Left forelimb (tissue), 1 donor: ENCODE data around the gene PRSS8.

Source experiments
- DNase-seq: peaks from one replicate; pipeline ENCODE4 v3.0.0-alpha.2; 2018; ENCODE audit warnings: low spot score

Gene PRSS8

DNA sequence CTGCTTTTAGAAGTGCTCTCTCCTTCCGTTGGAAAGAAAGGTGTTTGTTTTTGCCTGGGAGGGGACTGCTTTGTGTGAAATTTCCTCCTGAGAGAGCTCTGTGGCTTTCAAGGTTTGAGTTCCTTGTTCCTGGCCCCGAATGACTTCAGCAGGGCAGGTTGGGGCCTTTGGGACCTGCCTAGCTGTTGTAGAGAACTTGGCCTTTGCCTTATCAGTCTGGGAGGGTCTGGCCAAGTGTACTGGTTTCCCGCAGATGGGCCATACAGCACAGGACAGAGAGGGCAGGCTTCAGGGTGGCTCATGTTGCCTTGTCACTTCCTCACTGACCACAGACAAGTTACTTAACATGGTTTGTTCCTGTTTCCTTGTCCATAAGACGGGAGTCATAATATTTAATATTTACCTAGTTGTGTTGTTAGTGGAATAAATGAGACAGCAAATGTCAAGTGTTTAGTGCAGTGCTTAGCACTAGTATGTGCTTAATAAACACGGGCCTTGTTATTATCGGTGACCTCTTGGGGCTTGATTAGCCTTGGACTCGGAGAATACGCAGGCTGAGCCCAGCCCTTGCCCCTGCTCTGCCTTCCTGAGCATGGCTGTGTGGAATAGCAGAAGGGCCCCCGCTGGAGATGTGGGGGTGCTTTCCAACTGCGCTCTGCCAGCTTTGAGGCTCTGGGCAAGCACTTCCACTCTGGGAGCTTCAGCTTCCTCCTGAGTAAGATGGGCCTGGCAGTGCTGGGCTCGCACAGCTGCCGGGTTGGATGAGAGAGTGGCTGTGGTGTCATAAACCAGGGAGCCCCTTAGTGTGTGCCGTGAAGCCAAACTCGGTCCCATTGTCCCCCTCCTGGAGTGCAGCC is 6.6 kb downstream of the PRSS8 start:
- no peak for DNase-seq

GRCh38 chr16:31127182-31127581 is 8.3 kb downstream of the PRSS8 start:
- no peak for DNase-seq

DNA sequence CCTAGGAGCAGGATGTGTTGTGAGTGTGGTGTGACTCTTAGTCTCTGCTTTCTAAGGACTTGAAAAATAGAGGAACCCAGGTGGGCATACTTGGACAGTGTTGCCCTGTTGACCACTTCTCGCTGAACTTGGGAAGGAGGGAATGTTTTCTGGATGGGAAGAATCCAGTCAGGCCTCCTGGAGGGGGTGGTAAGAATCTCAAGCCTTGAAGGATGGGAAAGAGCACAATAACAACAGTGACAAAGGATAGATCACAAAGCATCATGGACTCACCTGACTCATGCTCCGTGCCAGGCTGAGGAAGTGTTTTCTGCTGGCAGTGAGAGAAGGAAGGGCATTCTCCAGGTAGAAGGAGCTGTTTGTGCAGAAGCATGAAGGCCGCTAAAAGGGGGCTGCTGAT is 9.7 kb downstream of the PRSS8 start:
- no peak for DNase-seq

- DNase-seq = no peak
These were observed 15.4 kb downstream of the PRSS8 start for GRCh38 chr16:31120129-31120528.

- no peak for DNase-seq
These were observed 17.0 kb downstream of the PRSS8 start for GRCh38 chr16:31118223-31119155.

- peak; percentile 98 for DNase-seq
These were observed 17.9 kb downstream of the PRSS8 start, which contains the start of gene KAT8 for GRCh38 chr16:31117384-31118222. KAT8 (plus strand) TSS chr16:31117664; CDS start chr16:31117682, 18 bp downstream.

GRCh38 chr16:31114468-31114867 is 21.1 kb downstream of the PRSS8 start:
- DNase-seq = no peak

DNA sequence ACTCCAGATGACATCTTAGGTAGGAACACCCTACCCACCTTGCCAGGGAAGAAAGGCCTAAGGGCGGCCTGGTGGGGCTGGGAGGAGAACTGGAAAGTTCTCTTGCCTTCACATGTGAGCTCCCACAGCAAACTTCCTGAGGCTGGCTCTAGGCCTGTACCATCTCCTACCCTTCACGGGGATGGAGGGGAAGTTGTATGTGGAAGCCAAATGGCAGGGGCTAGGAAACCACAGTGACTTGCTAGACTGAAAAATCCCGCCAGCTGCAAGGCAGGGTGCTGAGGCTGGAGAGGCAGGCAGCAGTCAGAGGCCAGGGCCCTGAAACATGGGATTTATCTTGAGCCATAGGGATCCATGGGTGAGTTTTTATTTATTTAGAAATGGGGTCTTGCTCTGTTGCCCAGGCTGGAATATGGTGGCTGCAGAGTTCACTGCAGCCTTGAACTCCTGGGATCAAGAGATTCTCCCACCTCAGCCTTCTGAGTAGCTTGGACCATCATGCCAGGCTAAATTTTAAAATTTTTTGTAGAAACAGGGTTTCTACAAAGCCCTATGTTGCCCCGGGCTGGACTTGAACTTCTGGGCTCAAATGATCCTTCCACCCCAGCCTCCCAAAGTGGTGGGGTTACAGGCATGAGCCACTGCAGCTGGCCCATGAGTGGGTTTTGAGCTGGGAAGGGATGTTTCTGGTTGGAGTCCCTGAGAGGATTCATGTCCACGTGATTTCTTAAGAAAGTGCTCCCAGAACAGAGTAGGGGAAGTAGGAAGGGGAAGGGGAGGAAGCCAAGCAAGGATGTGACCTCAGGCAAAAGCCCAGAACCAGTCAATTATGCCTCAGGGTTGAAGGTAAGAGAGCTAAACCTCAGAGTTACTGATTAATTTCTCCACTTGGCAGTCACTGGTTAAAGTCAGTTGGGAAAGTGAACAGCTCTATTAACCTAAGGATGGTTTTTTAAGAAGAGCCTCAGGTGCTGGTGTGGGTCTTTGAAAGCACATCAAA is 22.1 kb downstream of the PRSS8 start:
- no peak for DNase-seq

DNA sequence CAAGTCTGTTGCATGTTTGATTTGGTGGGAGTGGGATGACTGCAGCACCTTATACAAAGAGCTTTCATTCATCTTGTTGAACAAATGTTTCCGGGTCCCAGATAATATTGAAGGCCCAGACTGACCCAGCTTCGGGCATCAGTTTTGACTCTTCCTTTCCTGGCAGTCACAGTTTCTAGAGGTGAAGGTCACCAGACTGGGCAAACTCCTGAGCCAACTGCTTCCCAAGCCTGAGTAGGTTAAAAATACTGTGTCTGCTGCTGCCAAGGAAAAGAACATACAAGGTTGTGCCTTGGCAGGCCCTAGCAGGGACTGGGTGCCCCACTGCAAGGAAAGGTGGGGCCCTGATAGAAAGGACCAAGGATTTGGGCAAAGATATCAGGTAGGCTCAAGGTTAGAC is 22.8 kb downstream of the PRSS8 start:
- DNase-seq = no peak

DNA sequence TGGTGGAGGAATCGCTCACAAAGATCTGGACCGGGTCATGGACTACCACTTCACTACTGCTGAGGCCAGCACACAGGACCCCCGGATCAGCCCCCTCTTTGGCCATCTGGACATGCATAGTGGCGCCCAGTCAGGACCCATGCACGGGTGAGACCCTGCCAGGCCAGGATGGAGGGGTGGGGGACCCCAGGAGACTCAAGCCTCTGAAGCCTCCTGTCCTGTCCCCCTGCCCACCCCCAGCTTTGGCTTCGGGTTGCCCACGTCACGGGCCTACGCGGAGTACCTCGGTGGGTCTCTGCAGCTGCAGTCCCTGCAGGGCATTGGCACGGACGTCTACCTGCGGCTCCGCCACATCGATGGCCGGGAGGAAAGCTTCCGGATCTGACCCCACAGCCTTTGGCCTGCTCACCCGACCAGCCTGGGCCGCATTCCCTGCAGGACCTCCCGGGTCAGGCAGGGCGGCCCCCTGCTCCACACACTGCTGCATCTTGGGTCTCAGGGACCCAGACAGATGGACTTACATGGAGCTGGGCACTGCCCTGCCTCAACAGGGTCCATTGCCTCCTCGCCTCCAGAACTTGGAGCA is 23.6 kb downstream of the PRSS8 start:
- no peak for DNase-seq

GRCh38 chr16:31110106-31111034 is 25.2 kb downstream of the PRSS8 start:
- no peak for DNase-seq

- DNase-seq = no peak
These were observed 25.9 kb downstream of the PRSS8 start for GRCh38 chr16:31109622-31110021.

DNA sequence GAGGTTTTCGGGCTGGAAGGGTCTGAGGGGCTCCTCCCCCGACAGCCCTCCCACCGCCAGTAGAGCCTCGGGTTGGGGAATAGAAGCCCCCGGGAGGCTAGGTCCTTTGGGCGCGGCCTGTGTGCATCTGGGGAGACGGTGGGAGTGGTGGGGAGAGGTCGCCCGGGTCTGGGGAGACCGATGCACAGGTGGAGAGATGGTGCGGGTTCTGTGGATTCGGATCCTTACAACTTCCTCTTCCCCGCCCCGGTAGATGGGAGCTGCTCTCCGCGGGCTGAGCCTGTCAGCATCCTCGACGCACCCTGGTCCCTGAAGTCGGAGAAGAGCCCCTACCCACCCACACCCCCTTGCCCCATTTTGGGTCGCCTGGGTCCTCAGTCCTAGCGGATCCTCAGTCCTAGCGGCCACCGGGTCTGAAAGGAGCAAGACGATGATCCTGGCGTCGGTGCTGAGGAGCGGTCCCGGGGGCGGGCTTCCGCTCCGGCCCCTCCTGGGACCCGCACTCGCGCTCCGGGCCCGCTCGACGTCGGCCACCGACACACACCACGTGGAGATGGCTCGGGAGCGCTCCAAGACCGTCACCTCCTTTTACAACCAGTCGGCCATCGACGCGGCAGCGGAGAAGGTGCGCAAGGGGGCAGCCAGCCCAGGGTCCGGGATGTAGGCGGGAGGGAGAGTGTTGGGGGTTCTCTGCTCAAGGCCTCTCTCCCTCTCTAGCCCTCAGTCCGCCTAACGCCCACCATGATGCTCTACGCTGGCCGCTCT is 26.6 kb downstream of the PRSS8 start:
- DNase-seq = no peak

DNA sequence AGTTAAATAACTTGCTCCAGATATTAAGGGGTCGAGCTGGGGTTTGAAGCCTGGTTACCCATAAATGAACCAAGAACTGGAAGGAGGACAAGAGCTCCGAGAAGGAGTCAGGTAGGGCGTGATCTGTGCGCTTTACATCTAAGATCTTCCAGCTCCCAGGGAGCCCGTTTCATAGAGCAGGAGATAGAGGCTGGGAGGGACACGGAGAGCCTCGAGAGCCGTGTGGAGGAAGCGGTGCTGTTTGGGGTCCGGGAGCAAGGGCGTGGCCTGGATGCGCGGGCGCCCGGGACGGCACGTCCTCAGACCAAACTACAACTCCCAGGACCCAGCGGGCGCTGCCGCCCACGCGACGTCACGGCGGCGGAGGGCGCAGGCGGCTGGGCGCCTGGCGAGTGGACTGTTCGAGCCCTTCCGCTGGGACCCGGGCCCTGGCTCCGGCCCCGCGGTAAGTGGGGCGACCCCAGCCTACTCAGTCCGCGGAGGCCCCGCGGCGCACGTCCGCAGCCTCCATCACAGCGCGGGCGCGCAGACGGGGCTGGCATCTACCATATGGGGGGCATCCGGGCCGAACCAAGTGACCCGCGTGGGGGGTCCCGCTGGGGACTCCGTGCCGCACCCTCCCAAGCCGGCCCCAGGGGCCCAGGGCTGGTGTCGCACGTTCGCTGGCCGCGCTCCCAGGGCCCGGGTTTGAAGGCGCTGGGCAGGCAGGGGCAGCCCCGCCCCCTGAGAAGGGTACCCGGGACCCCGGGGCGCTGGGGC is 27.3 kb downstream of the PRSS8 start, which contains the start of gene BCKDK:
BCKDK (plus strand) TSS at position 352 of the 759 bp plus-strand sequence. CDS start 838 bp downstream, outside the sequence.
- peak; percentile 81 for DNase-seq

DNA sequence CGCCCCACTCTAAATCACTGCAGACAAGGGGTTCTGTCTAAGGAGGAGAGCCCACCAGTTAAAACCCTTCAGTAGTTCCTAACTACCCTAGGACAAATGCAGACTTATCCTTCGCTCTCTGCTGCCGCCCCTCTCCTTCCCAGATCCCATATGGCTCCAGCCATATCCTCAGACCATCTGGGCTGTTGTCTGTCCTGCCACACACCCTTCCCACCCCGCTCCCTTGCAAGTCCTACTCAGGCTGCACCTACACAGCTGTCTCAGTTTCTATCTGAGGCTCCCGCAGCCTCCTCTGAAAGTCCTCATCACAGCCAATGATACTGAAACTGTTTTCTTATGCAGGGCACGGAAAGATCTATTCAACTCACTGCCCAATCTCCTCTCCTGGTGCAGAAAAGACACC is 28.1 kb downstream of the PRSS8 start:
- no peak for DNase-seq

DNA sequence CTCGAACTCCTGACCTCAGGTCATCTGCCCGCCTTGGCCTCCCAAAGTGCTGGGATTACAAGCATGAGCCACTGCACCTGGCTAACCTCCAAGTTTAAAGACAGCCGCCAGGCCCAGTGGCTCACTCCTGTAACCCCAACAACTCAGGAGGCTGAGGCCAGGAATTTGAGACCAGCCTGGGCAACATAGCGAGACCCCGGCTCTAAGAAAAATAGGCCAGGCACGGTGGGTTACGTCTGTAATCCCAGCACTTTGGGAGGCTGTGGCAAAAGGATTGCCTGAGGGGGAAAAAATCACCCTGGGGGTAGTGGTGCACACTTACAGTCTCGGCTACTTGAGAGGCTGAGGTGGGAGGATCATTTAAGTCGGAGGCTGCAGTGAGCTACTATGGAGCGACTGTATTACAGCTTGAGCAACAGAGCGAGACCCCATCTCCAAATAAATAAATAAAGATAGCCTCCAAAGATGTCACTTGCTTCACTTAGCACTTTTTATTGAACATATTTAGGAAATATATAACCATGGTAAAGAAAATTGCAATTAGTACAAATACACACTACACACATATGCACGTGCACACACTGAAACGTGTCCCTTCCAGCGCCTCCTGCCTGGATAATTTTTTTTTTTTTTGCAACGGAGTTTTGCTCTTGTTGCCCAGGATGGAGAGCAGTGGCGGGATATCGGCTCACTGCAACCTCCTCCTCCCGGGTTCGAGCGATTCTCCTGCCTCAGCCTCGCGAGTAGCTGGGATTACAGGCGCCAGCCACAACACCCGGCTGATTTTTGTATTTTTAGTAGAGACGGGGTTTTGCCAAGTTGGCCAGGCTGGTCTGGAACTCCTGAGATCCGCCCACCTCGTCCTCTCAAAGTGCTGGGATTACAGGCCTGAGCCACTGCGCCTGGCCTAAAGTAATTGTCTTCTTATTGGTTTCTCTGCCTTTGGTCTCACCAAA is 28.7 kb downstream of the PRSS8 start:
- DNase-seq = no peak
